HUES48 (cell line): Measurements from ENCODE around the gene C2orf92.
A peak's percentile ranks its signal among the peaks of the same experiment; 100 is the strongest.

Source experiments
- H3K27ac ChIP-seq: one replicate; pipeline ENCODE4 v1.7.0; 2013; ENCODE audit warnings: low read depth, low read length, inconsistent platforms
- H3K27me3 ChIP-seq: 2 replicates; pipeline ENCODE4 v1.6.1; 2013; ENCODE audit warnings: mild to moderate bottlenecking, low read length; ENCODE audit not compliant: control insufficient read depth, insufficient read depth
- H3K36me3 ChIP-seq: 2 replicates; pipeline ENCODE4 v1.6.1; 2013; ENCODE audit warnings: low read length; ENCODE audit not compliant: control insufficient read depth, insufficient read depth
- H3K4me1 ChIP-seq: 2 replicates; pipeline ENCODE4 v1.6.1; 2013; ENCODE audit warnings: mild to moderate bottlenecking, low read length; ENCODE audit not compliant: control insufficient read depth, insufficient read depth
- H3K4me3 ChIP-seq: 2 replicates; pipeline ENCODE4 v1.5.1; 2013; ENCODE audit warnings: mild to moderate bottlenecking, low read depth, low read length
- H3K9ac ChIP-seq: 2 replicates; pipeline ENCODE4 v1.6.1; 2013; ENCODE audit warnings: mild to moderate bottlenecking, low read depth, low read length, moderate library complexity
- H3K9me3 ChIP-seq: 2 replicates; pipeline ENCODE4 v1.6.1; 2013; ENCODE audit warnings: low read length; ENCODE audit not compliant: control insufficient read depth, insufficient read depth

C2orf92 gene

DNA sequence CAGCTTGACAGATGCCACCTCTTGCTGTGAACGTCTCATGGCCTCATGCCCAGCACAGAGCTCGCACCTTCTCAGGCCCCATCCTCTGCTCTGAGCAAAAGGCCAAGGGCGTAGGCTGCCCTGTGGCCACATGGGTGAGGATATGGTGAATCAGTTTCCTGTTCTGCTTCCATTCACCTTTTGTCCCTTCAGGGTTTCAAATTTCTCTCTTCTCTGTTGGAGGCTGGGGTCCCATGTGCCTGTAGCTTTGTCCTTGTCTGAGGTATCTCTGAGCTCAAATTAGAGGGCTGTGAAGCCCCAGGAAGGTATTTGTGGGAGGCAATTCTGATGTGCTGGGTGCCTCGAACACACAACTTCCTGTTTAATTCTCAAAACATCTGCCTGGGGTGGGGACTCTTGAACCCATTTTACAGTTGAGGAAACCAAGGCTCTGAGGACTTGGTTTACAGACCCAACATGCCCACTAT lies 72.9 kb downstream of the C2orf92 start:
- no peak overlapping the region for H3K4me3 ChIP-seq
- no peaks in the 10 kb centered on the region for H3K9me3 ChIP-seq
- H3K27me3 ChIP-seq = no peaks in the 10 kb centered on the region
- H3K36me3 ChIP-seq = no peaks in the 10 kb centered on the region
- no peak overlapping the region for H3K9ac ChIP-seq
- H3K4me1 ChIP-seq = 0 out of 2 replicates have a peak, but pooled peaks cover 5% of the 10 kb centered on the region
- no peak overlapping the region for H3K27ac ChIP-seq

DNA sequence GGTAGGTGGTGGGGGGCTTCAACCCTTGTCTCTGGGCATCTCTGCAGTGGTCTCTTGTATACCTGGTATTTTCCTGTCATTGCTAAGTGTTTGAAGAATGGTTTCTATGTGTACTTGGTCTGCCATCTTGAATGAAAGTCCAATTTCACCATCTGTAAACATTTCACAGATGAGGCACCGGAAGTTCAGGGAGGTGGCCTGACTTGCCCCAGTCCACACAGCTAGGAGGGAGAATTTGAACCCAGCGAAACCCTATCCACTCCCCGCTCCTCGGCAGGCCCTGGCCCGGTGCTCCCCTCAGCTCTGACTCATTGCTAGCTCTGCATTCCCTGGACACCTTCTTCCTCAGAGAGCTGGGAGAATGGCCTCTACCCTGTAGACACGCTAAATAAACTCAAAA lies 74.4 kb downstream of the C2orf92 start:
- H3K4me3 ChIP-seq = no peak overlapping the region
- no peak overlapping the region for H3K27ac ChIP-seq
- 0 out of 2 replicates have a peak, but pooled peaks cover 5% of the 10 kb centered on the region for H3K4me1 ChIP-seq
- H3K36me3 ChIP-seq = no peaks in the 10 kb centered on the region
- H3K27me3 ChIP-seq = no peaks in the 10 kb centered on the region
- no peaks in the 10 kb centered on the region for H3K9me3 ChIP-seq
- H3K9ac ChIP-seq = no peak overlapping the region

DNA sequence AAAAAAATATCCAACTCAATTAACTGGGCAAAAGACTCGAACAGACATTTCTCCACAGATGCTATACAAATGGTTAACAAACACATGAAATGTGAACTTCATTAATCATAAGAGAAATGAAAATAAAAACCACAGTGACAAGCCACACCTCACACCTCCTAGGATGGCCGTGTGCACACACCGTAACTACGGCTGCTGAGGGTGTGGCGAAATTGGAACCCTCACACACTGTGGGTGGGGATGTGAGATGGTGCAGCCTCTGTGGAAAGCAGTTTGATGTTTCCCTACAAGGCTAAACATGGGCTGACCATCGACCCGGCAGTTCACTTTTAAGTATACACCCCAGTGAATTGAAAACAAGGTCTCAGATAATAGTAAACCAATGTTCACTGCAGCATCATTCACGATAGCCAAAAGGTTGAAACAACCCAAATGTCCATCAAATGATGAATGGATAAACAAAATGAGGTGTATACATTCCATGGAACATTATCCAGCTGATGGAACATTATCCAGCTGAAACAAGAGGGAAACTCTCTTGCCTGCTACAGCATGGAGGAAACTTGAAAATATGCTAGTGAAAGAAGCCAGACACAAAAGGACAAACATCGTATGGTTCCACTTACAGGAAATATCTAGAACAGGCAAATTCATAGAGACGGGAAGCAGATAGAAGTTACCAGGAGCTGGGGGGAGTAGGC lies 76.1 kb downstream of the C2orf92 start:
- Histone ChIP-seq H3K4me3 (no peak overlapping the region), H3K9ac (no peak overlapping the region), H3K4me1 (peaks cover 5% of the 10 kb centered on the region; the same call in 1 of the 2 replicates), H3K9me3 (no peaks in the 10 kb centered on the region), H3K27ac (no peak overlapping the region), H3K36me3 (no peaks in the 10 kb centered on the region), H3K27me3 (no peaks in the 10 kb centered on the region)

DNA sequence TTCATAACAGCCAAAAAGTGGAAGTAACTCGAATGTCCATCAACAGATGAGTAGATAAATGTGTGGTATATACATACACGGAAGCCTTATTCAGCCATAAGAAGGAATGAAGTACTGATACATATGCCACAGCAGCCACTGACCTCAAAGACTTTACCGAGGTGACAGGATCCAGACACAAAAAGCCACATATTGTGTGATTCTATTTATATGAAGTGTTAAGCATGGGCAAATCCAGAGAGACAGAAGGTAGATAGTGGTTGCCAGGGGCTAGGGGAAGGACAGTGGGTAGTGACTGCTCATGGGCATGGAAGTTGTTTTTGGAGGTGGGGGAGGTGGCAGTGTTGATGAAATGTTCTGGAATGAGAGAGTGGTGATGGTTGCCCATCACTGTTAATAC lies 77.8 kb downstream of the C2orf92 start:
- H3K9ac ChIP-seq = no peak overlapping the region
- peaks cover 12% of the 10 kb centered on the region for H3K4me1 ChIP-seq

DNA sequence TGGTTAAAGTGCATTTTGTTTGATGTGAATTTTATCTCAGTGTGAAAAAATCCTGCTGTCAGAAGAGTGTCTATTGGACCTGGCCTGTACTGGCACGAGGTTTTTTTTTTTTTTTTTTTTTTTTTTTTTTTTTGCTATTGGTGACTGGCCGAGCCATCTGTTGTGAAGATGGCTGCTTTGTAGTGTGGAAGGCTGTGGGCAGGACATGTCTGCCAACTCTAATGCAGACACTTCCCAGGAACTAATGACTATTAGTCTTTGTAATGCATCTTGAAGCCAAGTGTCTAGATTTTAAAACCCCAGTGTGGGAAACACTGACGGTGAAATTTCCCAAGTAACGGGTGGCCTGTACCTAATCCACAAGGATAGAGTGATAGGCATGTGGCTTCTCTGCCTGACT lies 78.2 kb downstream of the C2orf92 start:
- H3K4me3 ChIP-seq = no peak overlapping the region
- H3K4me1 ChIP-seq = peaks cover 13% of the 10 kb centered on the region
- no peaks in the 10 kb centered on the region for H3K27me3 ChIP-seq
- no peak overlapping the region for H3K9ac ChIP-seq
- no peaks in the 10 kb centered on the region for H3K36me3 ChIP-seq
- H3K9me3 ChIP-seq = no peaks in the 10 kb centered on the region
- H3K27ac ChIP-seq = no peak overlapping the region

More for the DNA sequence above, 77.8 kb downstream of the C2orf92 start:
- H3K4me3 ChIP-seq = no peak overlapping the region
- H3K27ac ChIP-seq = no peak overlapping the region
- no peaks in the 10 kb centered on the region for H3K27me3 ChIP-seq
- H3K9me3 ChIP-seq = no peaks in the 10 kb centered on the region
- H3K36me3 ChIP-seq = no peaks in the 10 kb centered on the region

DNA sequence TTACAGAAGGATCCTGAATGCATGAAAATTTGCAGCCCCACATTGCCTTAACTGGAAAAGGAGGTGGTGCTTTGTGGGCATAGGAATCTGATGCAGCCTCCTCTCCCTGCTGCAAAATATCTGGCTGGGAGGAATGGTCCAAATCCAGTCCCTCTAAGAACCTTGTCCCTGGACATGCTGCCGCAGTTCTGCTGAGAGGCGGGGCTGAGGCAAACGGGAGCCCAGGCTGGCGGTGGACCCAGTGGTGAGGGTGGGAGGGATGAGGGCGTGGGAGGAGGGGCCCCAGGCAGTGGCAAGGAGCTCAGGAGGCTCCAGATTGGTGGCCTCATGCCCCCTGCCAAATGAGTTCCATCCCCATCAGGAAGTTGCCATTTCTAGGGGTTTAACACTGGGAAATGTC lies 80.1 kb downstream of the C2orf92 start:
- Histone ChIP-seq H3K4me3 (no peak overlapping the region), H3K9me3 (no peaks in the 10 kb centered on the region), H3K4me1 (peaks cover 19% of the 10 kb centered on the region), H3K27me3 (no peaks in the 10 kb centered on the region), H3K36me3 (no peaks in the 10 kb centered on the region), H3K27ac (no peak overlapping the region), H3K9ac (no peak overlapping the region)

DNA sequence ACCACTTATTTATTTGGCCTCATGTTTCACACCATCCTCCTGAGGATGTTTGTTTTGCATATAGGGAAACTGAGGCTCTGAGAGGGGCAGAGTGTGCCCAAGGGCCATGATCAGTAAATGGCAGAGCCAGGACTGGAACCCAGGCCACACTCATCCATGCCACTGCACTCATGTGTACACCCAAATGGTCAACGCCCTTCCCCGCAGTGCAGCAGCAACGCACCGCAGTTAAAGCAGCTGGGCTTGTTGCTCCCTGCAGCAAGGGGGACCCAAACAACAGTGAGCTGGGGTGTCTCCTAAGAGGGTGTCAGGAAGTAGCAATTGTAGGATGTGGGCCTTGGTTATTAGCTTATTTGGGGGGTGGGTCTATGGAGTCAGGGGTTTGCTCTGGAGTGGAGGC lies 80.5 kb downstream of the C2orf92 start:
- no peak overlapping the region for H3K27ac ChIP-seq
- no peak overlapping the region for H3K4me3 ChIP-seq
- no peak overlapping the region for H3K9ac ChIP-seq
- no peaks in the 10 kb centered on the region for H3K36me3 ChIP-seq
- H3K27me3 ChIP-seq = no peaks in the 10 kb centered on the region
- H3K9me3 ChIP-seq = no peaks in the 10 kb centered on the region
- peaks cover 19% of the 10 kb centered on the region for H3K4me1 ChIP-seq

DNA sequence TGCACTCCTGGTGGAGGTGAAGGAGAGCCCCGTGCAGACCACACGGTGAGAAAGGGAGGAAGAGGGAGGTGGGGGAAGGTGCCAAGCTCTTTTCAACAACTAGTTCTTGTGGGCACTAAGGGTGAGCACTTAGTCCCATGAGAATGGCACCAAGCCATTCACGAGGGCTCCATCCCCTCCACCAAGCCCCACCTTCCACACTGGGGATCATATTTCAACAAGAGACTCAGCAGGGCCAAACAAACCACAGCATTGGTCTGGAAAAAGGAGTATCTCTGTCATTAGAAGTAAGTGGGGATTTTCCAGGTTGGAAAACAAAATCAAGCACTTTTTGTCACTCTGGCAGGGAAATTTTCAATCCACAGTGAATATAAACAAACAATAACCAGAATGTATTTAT lies 82.2 kb downstream of the C2orf92 start:
- Histone ChIP-seq H3K9me3 (no peaks in the 10 kb centered on the region), H3K4me3 (no peak overlapping the region), H3K27ac (peak overlapping the region; percentile 61), H3K4me1 (peaks cover 19% of the 10 kb centered on the region), H3K27me3 (no peaks in the 10 kb centered on the region), H3K9ac (no peak overlapping the region), H3K36me3 (peaks cover 11% of the 10 kb centered on the region; the same call in 1 of the 2 replicates)
